WTC11 (cell line): ENCODE data around the gene PKP4.

Experiments
- CTCF ChIP-seq: fragments of 200-600 bp; IDR thresholded peaks from 2 replicates; pipeline ENCODE4 v1.8.0; 2022; ENCODE audit warnings: antibody characterized with exemption
- FOXJ3 ChIP-seq: sonication (generic); formaldehyde crosslinking; IDR thresholded peaks from 2 replicates; pipeline ENCODE4 v1.9.0; 2021; ENCODE audit warnings: missing genetic modification reagents, mild to moderate bottlenecking, borderline replicate concordance
- FOXK1 ChIP-seq: sonication (generic); formaldehyde crosslinking; IDR thresholded peaks from 2 replicates; pipeline ENCODE4 v1.8.0; 2022; ENCODE audit warnings: mild to moderate bottlenecking, moderate library complexity, missing genetic modification reagents
- SP1 ChIP-seq: sonication (generic); formaldehyde crosslinking; conservative IDR thresholded peaks from 2 replicates; pipeline ENCODE4 v1.8.1; 2022; ENCODE audit warnings: missing genetic modification reagents
- STAT6 ChIP-seq: sonication (generic); formaldehyde crosslinking; conservative IDR thresholded peaks from 2 replicates; pipeline ENCODE4 v1.8.1; 2023; ENCODE audit warnings: mild to moderate bottlenecking, low read depth, missing genetic modification reagents, moderate library complexity
- TEAD4 ChIP-seq: sonication (generic); formaldehyde crosslinking; IDR thresholded peaks from 2 replicates; pipeline ENCODE4 v1.8.0; 2022; ENCODE audit warnings: mild to moderate bottlenecking, missing genetic modification reagents
- ZNF121 ChIP-seq: sonication (generic); formaldehyde crosslinking; IDR thresholded peaks from 2 replicates; pipeline ENCODE4 v1.8.0; 2023; ENCODE audit warnings: missing genetic modification reagents
- TF ChIP-seq, protein P1 (sequence below): sonication (generic); formaldehyde crosslinking; IDR thresholded peaks from 2 replicates; pipeline ENCODE4 v1.8.0; 2022; ENCODE audit warnings: missing genetic modification reagents

GRCh38 chr2:158413581-158413980 lies 43.2 kb upstream of the PKP4 start:
- TF ChIP-seq, protein P1, sequence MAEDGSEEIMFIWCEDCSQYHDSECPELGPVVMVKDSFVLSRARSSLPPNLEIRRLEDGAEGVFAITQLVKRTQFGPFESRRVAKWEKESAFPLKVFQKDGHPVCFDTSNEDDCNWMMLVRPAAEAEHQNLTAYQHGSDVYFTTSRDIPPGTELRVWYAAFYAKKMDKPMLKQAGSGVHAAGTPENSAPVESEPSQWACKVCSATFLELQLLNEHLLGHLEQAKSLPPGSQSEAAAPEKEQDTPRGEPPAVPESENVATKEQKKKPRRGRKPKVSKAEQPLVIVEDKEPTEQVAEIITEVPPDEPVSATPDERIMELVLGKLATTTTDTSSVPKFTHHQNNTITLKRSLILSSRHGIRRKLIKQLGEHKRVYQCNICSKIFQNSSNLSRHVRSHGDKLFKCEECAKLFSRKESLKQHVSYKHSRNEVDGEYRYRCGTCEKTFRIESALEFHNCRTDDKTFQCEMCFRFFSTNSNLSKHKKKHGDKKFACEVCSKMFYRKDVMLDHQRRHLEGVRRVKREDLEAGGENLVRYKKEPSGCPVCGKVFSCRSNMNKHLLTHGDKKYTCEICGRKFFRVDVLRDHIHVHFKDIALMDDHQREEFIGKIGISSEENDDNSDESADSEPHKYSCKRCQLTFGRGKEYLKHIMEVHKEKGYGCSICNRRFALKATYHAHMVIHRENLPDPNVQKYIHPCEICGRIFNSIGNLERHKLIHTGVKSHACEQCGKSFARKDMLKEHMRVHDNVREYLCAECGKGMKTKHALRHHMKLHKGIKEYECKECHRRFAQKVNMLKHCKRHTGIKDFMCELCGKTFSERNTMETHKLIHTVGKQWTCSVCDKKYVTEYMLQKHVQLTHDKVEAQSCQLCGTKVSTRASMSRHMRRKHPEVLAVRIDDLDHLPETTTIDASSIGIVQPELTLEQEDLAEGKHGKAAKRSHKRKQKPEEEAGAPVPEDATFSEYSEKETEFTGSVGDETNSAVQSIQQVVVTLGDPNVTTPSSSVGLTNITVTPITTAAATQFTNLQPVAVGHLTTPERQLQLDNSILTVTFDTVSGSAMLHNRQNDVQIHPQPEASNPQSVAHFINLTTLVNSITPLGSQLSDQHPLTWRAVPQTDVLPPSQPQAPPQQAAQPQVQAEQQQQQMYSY (CRISPR knock-in tag) = no peak
- TF ChIP-seq FOXJ3 (CRISPR knock-in tag) = no peak
- TF ChIP-seq CTCF = no peak
- no peak for TF ChIP-seq SP1 (CRISPR knock-in tag)
- no peak for TF ChIP-seq TEAD4 (CRISPR knock-in tag)
- TF ChIP-seq STAT6 (CRISPR knock-in tag) = no peak
- no peak for TF ChIP-seq ZNF121 (CRISPR knock-in tag)
- no peak for TF ChIP-seq FOXK1 (CRISPR knock-in tag)
